Pulmonary artery endothelial cell (primary cell): ENCODE data around the gene SATB1. TPM values are rescaled to one million over a fixed set of nuclear protein-coding genes. Genes with fewer than 3 reads are reported as not detected.

ENCODE experiments used
- DNase-seq: peaks from one replicate; pipeline ENCODE4 v3.0.0-alpha.2; 2011; ENCODE audit warnings: low read depth, low spot score
- total RNA-seq: library from RNA; depleted of rRNA; stranded (reverse); fragments of >200 nt; gene quantifications from 2 replicates; pipeline ENCODE4 v1.2.3, GENCODE V29; 2014

SATB1 gene
- total RNA-seq, 1 donor from 2014 or later = 7.0 TPM

DNA sequence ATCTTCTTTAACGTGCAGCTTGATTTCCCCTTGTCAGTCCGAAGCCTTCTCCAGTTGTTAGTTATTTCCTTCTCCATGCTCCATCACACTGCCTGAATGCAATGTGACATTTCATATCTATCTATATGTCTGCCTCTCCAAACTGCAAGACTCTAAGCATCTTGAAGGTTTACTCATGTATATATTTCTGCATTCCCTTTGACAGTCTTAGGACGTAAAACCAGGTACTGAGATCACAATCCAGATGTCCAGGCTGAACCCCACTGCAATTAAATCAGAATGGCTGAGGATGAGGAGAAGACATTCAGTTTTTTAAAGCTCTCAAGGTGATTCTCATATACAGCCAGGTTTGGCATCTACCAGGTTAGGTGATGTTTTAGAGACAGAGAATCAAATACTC is 6.1 kb upstream of the SATB1 start:
- no peak for DNase-seq

DNA sequence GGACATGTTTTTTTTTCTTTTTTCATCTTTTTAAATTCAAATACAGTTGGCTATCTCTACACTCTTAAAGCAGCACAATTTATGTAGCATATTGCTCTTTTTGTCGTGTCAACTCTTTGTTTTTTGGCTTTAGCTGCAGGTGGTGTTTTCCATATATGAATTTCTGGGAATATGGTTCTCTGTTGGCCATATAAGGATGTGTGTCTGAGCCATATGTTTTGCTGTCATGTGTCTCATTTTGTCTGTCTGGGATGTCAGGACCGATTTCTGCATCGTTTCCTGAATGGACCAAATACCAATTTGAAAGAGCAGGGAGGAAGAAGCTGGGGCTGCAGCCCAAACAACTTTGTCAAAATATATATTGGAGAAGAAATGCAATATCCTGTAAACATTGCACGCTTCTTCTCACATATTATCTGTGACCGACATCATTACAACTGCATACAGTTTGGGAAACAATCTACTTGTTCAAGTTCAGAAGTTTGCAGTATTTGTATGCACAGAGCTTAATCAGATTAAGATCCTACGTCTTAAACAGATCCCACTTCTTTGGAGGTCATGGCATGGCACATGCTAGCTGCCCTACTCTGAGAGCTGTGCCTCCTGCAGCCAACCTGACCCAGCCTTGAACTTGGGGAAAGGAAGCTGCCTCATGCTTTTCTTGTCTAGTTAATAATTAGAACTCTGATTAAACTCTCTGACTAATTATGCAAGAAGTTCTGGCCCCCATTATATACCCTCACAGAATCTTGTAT is 4.0 kb upstream of the SATB1 start:
- no peak for DNase-seq

DNA sequence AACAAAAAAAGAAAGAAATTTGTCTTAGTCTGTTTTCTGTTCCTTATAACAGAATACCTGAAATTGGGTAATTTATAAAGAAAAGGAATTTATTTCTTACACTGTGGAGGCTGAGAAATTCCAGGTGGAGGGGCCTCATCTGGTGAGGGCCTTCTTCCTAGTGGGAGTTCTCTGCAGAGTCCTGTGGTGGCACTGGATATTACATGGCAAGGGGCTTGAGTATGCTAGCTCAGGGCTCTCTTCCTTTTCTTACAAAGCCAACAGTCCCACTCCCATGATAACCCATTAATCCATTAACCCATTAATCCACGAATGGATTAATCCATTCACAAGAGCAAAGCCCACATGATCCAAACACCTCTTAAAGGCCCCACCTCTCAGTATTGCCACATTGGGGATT is 2.9 kb upstream of the SATB1 start:
- no peak for DNase-seq

DNA sequence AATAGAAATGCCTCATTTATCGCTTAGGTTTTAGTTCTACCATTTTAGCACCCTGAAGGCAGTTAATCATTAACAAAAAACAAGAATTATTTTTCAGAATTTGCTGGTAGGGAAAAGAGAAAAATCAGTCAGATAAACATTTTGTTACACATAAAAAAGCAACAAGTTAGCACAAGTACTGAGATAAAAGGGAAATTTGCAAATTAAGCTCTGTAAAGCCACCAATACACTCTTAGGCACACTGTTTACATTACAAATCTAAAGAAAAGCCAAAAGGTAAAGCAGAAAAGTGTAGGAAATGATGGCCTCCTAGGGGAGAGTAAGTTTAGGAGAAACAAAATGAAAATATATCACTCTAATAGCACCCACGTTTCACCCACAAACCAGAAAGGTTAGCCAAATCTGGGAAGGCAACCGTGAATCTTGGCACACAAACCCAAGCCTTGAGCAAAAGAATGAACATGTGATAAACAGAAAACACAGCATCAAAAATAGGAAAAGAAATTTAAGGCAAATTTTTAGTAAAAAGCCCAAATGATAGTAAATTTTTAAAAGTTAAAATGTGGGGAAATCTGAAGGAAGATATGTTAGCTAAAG is 1.6 kb upstream of the SATB1 start:
- no peak for DNase-seq

DNA sequence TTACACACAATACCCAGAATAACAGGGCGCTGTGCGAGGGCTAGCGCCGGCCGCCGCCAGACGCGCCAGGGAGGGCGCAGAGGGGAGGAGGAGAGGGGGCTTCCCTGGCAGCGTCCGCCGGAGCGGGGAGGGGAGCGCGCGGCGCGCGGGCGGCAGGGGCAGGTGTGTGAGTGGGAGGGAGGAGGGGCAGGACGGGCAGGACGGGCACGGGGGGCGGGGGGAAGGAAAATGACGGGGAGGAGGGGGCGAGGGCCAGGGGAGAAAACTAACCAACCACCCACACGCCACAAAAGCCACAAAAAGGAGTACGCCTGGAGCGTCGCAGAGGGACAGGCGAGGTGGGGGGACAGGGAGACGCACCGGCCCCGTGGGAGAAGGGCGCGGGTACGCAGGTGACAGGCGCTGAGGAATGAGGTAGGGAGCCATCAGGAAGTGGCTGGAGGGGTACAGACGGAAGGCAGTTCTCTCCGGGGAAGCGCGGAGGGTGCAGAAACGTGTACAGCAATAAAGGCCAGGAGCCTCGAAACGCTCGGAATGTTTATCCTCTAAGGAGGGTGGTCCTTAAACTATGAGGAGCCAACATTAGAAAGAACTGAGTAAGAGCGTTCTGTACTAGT is 610 bp upstream of the SATB1 start:
- no peak for DNase-seq

DNA sequence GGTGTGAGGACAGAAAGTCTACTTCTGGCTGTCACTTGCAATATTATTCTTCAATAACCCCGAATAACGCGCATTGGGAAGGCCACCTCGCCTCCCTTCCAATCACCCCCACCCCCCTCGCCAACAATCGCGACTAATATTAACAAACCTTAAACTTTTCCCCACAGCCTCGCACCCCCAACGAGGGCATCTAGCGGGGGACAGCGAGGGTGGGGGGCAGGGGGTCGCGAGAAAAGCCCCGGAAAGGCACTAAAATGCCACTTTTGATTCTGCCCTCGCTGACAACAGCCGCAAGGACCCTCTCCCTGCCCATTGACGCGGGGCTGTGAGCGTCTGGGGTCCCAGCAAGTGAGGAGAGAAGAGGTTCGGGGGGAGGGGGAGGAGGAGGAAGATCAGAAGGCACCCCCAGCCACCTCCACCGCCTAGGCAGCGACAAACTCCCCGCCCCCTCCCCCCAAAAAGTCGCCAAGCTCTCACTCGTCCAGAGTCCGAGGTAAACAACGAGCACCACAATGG is 868 bp downstream of the SATB1 start:
- no peak for DNase-seq

DNA sequence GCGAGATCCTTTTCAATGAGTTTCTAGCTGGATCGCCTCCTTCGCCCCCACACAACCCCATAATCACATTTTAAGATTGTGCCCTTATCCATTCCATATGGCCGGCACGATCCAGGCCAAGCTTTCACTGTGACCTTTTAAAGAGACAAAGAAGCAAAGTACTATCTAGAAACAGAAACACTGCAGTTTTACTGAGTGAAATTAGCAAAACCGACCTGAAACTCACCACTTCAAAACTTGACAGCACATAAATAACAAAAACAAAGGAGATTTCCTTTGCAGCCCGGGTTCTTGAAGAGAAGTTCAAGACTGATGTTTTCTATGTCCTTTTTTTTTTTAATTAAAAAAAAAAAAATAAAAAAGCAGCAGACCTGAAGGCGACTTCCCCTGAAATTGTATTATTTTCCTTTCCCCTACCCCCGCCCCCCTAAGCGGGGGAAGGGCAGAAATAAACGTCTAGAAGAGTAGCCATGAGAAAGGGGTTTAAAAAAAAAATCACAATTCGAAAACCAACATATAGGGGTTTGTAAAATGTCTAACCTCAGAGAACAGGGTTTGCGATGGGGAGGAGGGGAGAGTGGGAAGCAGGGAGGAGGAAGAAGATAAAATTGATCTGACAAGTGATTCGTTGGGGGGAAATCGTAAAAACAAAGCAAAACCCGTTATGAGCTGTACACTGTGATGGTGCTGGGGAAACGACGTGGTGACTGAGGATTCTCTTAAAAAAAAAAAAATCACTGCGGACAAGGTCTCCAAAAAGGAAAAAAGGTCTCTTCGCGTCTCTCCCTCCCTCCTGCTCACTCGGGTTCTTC is 1.5 kb downstream of the SATB1 start:
- peak; percentile 20 for DNase-seq

DNA sequence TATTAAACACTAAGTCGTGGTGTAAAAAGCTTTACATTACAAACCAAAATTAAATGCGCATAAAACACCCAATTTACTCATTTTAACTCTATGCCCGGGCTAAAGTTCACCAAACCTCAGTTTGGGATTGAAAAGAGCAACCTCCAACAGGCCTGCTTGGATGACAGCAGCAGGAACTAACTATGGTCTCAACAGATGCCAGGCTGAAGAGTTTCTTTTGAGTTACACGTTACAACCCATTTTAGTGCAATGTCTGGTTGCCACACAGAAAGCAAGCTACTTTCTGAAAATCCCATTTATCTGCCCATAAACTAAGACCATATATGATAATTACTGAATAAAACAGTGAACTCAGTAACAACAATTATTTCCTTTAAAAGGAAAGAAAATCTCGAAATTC is 2.2 kb downstream of the SATB1 start:
- no peak for DNase-seq

DNA sequence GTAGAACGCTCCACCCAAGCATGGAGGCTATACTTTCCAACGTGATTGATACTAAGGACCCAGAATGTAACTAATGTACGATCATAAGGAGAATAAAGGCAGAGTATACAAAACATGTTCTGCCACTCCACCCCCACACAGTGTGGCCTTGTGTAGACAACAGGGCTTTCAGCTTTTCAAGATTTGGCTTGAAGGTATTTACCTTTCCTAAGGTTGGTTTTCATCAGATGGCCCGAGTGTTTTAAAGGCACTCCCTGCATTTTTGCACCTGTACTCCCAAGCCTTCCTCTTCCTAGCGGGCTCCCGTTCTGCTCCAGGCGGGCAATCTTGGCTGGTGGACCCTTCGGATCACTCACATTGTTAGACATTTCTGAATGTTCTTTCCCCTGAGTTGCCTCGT is 4.6 kb downstream of the SATB1 start:
- no peak for DNase-seq

DNA sequence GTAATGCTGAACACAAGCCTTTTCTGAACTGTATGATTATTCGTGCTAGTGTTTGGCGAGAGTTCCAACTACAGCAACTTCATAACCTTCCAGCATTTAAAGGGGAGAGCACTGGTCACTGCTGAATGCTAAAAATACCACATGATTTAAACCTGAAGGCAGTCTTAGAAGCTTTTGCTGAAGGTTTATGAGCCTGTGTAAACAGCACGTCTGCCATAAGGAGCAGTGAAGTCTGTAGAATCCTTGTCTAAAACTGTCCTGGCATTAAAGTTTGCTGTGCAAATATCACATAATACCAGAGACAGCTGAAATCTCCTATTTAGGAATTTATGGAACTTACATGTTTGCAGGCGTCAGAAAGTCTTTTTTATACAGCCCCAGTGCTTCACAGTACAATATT is 5.9 kb downstream of the SATB1 start:
- DNase-seq = no peak

DNA sequence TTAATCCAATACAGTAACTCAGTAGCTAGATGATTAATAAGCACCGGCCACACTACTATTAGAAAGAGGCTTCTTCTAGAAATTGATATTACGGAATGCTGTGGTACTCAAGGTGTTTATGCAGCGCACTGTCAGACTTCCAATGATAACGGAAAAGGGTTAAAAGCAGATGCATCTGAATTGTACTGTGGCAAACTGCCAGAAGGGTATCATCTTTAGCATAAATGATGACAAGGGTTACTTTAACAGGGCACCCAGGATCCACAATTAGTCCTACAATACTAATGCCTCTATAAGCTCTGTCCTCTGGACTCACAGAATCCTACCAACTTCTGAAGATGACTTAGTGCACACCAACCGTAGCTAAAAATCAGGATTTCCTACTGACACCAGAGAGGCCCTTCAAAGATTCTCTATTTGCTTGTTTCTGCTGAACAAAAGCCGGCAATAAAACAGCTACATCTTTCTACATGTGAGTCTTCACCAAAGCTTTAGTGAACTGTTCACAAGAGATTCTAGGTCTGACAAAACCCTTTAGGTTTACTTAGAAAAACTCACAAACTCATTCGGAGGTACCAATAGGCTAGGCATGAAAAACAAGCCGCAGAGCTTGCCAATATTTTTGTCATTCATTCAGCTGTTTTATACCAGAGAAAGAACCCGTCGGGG is 7.1 kb downstream of the SATB1 start:
- DNase-seq = no peak

DNA sequence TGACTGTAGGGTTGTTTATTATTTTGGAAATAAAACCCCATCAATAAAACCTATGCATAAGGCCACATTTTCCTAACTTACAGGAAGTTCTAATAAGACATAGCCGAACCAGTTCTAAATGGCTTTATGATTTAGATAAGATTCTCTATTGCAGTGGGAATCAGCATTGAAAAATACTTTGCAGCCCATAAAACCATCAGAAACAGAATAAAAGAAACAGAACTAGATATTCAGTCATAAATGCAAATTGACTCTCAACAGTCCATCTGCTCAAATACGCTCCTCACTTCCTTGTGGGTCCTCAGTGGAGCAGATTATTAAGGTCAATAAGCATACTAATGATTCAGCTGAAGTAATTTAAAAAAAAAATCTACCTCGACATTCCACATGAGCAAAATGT is 8.8 kb downstream of the SATB1 start:
- no peak for DNase-seq

DNA sequence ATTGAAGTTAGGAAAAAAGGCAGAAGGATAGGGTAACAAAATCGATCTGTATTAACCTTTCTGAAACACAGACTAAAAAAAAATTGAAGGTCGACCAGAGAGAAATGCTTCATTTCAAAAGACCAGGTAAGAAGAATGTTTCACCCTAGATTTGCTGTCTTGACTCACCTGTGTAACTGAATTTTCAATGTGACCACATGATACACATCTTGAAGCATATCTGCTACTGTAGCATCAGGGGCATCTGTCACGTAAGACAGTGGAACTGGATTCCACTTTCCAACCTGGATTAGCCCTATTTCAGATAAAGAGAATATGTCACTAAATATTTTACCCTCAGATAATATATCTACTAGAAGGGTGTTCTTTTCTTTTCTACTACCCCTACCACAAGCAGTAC is 9.3 kb downstream of the SATB1 start:
- no peak for DNase-seq

DNA sequence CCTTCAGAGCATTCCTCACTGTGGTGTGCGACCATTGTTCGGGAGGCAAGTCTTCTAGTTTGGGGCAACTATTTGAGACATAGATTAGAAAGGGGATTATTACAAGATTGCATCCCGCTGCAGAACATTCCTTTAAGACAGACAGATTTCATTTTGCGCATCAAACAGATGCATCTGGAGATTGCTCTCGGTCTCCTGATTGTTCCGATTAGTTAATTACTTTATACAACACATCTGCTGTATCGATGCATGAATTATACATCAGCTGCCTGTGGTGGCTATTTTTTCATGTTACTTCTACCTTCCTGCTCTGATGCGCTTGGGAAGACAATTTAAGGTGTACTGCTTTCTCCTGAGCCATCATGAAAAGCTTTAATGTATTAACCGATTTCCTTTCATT is 10.0 kb downstream of the SATB1 start:
- DNase-seq = no peak

DNA sequence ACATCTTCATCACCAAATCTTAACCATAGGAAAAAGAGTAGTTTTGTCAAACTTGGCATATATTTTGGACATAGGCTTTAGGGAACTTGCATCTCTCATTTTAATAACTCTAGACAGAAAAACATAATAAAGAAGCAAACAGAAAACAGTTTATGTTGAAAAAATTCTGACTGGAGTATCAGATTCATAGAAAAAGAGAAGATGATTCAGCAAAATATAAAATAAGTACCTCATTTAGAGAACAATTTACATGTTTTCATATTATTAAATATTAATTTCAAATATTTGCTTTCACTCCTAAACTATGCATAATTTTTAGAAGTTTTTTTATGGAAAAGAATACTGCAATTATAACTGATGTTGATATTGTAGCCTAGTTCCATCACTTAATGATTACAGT is 12.5 kb downstream of the SATB1 start:
- DNase-seq = no peak

DNA sequence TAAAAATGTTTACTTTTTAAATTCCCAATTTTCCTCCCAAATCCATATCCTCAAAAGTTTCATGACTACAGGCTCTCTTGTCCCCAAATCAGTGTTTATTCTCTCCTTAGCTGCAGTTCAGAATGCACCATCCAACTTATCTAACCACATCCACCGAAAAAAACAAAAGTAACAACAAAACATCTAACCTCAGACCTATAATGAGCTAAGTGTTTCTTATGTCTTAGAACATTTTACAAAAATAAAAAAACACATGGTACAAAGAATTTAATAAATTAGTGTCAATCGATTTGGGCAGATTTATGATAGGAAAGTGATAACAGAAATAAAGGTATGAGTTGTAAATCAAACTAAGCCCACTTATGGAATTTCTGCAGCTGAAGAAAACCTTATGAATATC is 13.6 kb downstream of the SATB1 start:
- no peak for DNase-seq

DNA sequence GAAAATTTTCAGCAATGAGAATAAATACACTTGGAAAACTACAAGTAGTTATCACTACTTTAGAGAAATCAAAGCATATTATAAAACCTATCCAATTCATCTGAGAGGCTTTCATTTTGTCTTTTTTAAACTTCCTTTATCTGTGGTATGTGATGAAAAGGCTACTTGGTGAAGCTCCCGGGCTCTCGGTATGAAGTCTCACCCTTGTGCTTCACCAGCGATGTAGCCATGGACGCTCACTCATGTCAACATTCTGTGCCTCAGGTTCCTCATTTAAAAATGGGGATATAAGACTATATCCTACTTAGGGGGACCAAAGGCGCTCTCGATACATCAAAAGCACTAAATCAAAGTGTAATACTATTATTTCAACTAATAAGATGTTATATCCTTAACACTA is 14.9 kb downstream of the SATB1 start:
- no peak for DNase-seq

DNA sequence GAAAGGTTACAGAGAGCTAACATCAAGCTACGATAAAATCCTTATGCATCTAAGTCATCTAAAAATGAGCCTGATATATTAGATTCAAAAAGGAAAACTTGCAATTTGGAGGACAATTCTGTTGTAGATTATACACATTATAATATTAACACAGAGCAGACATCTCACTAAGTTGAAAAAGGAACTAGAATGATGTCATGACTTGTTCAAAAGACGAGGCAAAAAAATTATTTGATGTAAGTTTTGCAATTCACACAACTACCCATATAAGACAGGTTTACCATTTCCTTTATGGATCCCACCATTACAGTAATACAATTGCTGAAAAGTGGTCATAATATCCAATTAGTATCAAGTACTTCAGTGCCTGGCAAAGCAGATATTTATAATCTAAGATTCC is 15.9 kb downstream of the SATB1 start:
- DNase-seq = no peak

DNA sequence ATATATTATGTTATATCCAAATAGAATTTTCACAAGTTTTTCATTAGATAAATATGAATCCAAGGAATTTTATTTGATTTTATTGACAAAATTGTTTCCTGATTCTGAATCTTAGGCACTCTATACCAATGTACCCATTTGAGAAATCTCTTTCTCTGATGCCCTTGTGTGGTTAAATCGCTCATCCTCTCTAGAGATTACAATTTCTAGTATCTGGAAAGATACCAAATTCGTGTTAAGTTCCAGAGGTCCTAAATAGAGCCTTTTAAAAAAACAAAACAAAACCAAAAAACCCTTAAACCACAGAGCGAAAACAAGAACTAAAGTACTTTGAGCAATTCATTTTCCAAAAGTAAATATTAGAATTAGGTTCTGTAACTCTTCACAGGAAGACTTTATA is 20.0 kb downstream of the SATB1 start:
- no peak for DNase-seq

DNA sequence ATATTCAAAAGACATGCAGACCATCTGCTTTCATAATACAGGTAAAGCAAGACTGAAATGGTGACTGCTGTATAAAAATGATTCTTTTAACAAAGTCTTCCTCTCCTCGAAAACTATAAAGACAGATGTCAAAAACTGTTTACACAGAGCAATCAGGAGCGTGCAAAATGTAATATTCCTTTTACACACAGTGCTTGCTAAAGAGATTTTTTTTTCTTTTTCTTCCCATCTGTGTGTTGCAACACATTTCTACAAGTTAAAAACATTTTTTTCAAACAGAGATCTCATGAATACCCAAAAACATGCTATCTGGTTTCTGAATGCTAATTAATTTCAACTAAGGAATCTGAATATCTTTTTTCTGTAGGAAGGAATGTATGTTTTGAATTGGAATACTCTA is 22.1 kb downstream of the SATB1 start:
- no peak for DNase-seq

DNA sequence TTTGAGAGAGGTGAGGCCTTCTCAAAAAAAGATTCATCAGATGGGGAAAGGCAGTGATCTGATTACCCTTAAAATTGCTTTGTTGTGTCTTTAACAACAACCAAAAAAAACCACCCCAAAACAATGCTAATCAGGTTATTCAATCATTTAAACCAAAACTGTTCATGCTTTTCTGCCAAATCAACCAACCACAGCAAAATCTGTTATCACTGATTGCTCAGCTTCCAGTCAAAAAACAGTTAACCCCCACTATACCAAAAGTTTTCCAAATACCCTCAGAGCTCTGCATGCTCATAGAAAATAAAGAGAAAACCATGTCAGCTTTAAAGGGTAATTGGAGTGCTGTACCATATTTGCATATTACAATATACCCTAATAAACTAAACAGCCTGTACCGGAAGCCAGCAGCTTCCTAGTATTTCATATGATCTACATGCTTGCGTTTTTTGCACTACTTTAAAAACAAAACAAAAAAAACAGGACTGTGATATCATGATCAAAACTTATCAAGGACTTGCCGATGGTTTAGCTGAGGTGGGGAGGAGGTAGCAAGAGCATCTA is 22.8 kb downstream of the SATB1 start:
- no peak for DNase-seq
